Cardiac muscle cell (in vitro differentiated cells and primary cell): ENCODE measurements around the gene MED8. TPM values are rescaled to one million over a fixed set of nuclear protein-coding genes. Genes with fewer than 3 reads are reported as not detected.

Experiments
- DNase-seq, 2 donors: peaks; one replicate each; pipeline versions ENCODE4 v3.0.0 to v3.0.0-alpha.2; 2010 to 2017; ENCODE audit warnings: low read depth in 1 of 2, low spot score in 1 of 2
- H3K27ac ChIP-seq: fragments of 200-600 bp; sonication (generic); 2 replicates; pipeline ENCODE4 v1.5.1; 2016
- H3K27me3 ChIP-seq: fragments of 200-600 bp; sonication (generic); 2 replicates; pipeline ENCODE4 v1.6.0; 2016; ENCODE audit warnings: control low read depth
- H3K36me3 ChIP-seq: fragments of 200-600 bp; sonication (generic); 2 replicates; pipeline ENCODE4 v1.5.1; 2016; ENCODE audit warnings: control low read depth
- H3K4me1 ChIP-seq: fragments of 200-600 bp; sonication (generic); 2 replicates; pipeline ENCODE4 v1.8.1; 2017; ENCODE audit warnings: low read depth, mild to moderate bottlenecking, mixed run types
- H3K4me3 ChIP-seq: fragments of 200-600 bp; sonication (generic); 2 replicates; pipeline ENCODE4 v1.5.1; 2016; ENCODE audit warnings: mild to moderate bottlenecking
- H3K9me3 ChIP-seq: fragments of 200-600 bp; sonication (generic); 2 replicates; pipeline ENCODE4 v1.5.1; 2017; ENCODE audit warnings: low read depth, mild to moderate bottlenecking, control low read depth
- polyA plus RNA-seq: library from polyadenylated mRNA; unstranded; fragments of >200 nt; fragmentation: Nextera tagmentation; extraction: Ambion mirVana; gene quantifications from 2 replicates; pipeline ENCODE4 v1.2.1, GENCODE V29; 2016
- total RNA-seq: library from RNA; depleted of rRNA; stranded (reverse); fragments of >200 nt; gene quantifications from 2 replicates; pipeline ENCODE4 v1.2.3, GENCODE V29; 2016
- TF ChIP-seq, protein P1 (sequence below): IDR thresholded peaks from 2 replicates; pipeline ENCODE4 v1.5.1; 2012; ENCODE audit warnings: low read depth, mild to moderate bottlenecking, low read length

MED8 gene
- total and polyA plus RNA-seq, 2 experiments from 2014 or later, result 25.5 to 38.8 TPM

DNA sequence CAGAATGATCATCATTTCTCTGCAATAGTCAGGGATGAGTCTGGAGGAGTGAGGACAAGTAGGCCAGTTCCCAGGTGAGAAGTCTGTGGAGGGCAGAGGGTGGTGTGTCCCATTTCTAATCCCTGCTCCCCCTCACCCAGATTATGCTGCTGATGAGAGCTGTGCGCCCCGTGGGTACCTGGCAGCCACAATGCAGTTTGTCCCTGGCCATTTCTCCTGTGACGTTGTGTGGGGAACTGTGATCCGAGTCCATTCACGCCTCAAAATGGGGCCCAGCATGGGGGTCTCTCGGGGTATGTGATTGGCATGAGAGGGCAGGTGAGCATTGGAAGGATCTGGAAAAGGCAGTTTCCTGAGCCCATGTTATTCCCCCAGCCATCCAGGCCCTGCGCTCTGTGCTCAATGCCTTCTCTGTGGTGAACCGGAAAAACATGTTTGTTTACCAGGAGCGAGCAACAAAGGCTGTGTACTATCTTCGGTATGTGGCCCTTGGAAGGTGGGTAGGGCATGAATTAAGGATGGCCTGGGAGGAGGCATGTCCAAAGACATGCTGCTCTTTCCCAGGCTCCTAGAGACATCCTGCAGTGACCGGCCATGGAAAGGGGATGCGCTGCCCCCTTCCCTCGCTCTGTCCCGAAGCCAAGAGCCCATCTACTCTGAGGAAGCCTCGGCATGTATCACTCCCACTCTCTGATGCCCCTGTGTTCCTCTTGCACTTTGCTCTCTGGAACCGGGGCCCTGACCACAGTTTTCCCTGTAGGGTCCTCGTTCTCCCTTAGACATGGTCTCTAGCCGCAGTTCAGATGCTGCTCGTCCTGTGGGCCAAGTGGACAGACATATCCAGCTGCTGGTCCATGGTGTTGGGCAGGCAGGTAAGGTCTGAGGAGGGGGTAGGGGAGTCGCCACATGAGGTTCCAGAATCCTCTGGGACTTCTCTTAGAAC is 47.7 kb upstream of the MED8 start:
- TF ChIP-seq, protein P1, sequence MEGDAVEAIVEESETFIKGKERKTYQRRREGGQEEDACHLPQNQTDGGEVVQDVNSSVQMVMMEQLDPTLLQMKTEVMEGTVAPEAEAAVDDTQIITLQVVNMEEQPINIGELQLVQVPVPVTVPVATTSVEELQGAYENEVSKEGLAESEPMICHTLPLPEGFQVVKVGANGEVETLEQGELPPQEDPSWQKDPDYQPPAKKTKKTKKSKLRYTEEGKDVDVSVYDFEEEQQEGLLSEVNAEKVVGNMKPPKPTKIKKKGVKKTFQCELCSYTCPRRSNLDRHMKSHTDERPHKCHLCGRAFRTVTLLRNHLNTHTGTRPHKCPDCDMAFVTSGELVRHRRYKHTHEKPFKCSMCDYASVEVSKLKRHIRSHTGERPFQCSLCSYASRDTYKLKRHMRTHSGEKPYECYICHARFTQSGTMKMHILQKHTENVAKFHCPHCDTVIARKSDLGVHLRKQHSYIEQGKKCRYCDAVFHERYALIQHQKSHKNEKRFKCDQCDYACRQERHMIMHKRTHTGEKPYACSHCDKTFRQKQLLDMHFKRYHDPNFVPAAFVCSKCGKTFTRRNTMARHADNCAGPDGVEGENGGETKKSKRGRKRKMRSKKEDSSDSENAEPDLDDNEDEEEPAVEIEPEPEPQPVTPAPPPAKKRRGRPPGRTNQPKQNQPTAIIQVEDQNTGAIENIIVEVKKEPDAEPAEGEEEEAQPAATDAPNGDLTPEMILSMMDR, result no peak
- peaks cover 33% of the 10 kb centered on the region for H3K36me3 ChIP-seq
- H3K9me3 ChIP-seq, result no peaks in the 10 kb centered on the region
- DNase-seq, result no peak
- H3K4me1 ChIP-seq, result peaks cover 5% of the 10 kb centered on the region
- H3K27me3 ChIP-seq, result no peaks in the 10 kb centered on the region
- no peak overlapping the region for H3K4me3 ChIP-seq
- no peak overlapping the region for H3K27ac ChIP-seq

DNA sequence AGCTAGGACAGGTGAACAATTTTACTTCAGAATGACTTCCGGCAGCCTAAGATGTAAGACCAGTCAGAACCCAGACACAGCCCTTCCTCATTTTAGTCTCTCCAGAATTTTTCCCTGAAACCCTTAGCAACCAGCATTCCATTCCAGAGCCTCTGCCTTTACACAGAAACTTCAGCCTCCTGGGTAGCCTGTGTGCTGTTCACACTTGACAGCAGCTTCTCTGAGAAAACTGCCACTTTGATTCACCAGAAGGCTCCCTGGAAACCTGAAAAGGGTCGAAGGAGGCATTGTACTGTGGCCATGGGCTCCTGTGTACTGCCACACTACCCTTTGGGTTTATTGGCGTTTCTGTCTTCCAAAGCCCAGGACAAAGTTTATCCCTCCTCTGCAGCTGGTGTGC is 46.8 kb upstream of the MED8 start:
- DNase-seq, result no peak
- Histone ChIP-seq H3K27ac (no peak overlapping the region), H3K4me1 (peaks cover 5% of the 10 kb centered on the region), H3K9me3 (no peaks in the 10 kb centered on the region), H3K27me3 (no peaks in the 10 kb centered on the region), H3K36me3 (peaks cover 41% of the 10 kb centered on the region), H3K4me3 (no peak overlapping the region)
- TF ChIP-seq, protein P1, result no peak

DNA sequence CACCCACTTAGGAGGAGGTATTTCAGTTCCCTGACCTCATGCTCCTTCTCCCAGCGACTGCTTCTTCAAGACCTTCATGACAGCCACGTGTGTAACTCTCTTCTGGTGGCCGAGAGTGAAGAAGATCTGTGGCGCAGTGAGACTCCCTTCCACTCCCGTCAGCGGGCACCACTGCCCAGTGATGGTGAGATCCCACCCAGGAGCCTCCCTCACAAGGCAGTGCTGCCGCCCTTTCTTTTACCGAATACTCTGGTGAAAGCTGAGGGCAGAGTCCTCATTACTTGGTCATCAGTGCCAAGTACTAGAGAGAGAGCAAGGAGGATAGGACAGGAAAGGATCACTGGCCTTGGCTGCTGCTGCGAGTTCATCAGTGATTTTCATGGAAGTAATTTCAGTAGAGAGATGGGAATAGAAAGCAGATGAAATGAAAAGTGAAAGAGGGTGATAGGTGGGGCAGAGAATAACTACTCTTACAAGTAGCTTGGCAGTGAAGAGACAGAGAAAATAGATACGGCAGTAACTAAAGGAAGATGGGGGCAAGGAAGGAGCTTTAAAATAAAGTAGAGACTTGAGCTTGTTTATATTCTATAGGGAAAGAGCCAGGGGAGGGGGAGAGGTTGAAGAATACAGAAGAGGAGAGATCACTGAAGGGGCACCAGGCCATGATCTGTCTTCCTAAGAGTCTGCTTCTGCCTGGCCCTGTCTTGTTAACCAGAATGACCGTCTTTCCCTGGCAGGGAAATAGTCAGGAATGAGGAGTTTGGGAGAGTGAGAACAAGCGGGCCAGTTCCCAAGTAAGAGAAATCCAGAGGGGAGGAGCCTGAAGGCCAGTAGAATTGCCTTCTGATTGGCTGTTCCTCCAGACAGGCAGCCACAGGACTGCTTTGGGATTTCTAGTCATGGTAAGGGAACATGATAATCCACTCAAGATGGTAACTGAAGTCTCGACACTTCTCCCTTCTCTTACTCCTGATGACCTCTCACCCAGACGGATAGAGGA is 45.8 kb upstream of the MED8 start:
- Histone ChIP-seq H3K4me3 (no peak overlapping the region), H3K36me3 (peaks cover 43% of the 10 kb centered on the region), H3K9me3 (no peaks in the 10 kb centered on the region), H3K27ac (peak overlapping the region; percentile 23), H3K4me1 (peaks cover 5% of the 10 kb centered on the region), H3K27me3 (no peaks in the 10 kb centered on the region)
- TF ChIP-seq, protein P1, result no peak
- DNase-seq, result peak; percentile 53 to 79

DNA sequence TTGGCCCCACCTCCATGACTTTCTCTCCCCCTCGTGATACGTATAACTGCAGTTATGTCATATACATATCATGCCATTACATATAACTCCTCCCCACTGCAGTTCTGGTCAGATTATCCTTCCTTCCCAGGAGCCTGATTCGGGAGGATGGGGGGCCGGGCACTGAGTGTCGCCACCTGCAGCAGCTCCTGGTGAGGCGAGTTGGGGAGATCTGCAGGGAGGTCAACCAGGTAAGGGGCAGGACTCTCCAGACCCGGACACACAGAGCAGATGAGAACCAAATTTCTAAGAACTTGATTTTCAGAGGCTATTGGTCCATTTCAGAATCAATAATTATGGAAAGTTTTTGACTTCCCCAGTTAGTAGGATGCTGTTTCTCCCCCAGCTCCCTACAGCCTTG is 44.7 kb upstream of the MED8 start:
- H3K4me1 ChIP-seq, result peaks cover 5% of the 10 kb centered on the region
- H3K27me3 ChIP-seq, result no peaks in the 10 kb centered on the region
- H3K9me3 ChIP-seq, result no peaks in the 10 kb centered on the region
- H3K36me3 ChIP-seq, result peaks cover 35% of the 10 kb centered on the region
- no peak overlapping the region for H3K27ac ChIP-seq
- TF ChIP-seq, protein P1, result no peak
- H3K4me3 ChIP-seq, result no peak overlapping the region
- DNase-seq, result no peak

DNA sequence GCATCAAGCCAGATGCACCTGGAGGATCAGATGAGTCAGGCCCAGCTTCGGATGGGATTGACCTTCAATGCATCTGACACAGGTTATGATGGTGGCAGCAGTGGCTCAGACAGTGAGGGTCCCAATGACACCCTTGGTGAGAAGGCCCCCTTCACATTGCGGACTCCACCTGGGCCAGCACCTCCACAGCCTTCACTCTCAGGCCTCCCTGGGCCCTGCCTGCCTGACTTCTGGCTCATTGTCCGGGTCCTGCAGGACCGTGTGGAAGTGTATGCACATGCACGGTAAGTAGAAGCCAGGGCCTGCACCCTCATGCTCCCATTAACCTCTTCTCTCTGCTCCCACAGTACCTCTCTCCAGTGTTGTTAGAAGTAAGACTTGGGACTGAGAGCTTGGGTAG is 43.3 kb upstream of the MED8 start:
- DNase-seq, result no peak
- Histone ChIP-seq H3K36me3 (peaks cover 31% of the 10 kb centered on the region), H3K4me1 (peaks cover 5% of the 10 kb centered on the region), H3K27me3 (no peaks in the 10 kb centered on the region), H3K9me3 (no peaks in the 10 kb centered on the region), H3K4me3 (no peak overlapping the region), H3K27ac (no peak overlapping the region)
- TF ChIP-seq, protein P1, result no peak
